GM23338 (cell line): ENCODE results near the gene GNAI3. TPM values are rescaled to one million over a fixed set of nuclear protein-coding genes. Genes with fewer than 3 reads are reported as not detected.

ENCODE experiments used
- ATAC-seq: fragments of 200-7000 bp; cut with Tn5 transposase; 3 replicates; pipeline ENCODE4 v1.9.1; 2020
- DNase-seq: peaks from one replicate; pipeline ENCODE4 v3.0.0-alpha.2; 2015; ENCODE audit warnings: low spot score
- H2AFZ ChIP-seq: fragments of 200-600 bp; sonication (generic); 2 replicates; pipeline ENCODE4 v1.8.0; 2016; ENCODE audit warnings: antibody characterized with exemption, mild to moderate bottlenecking, moderate library complexity
- H3F3A ChIP-seq: fragments of 200-600 bp; sonication (generic); replicated peaks from 2 replicates; pipeline ENCODE4 v1.8.0; 2017; ENCODE audit warnings: antibody characterized with exemption, mixed run types, low read depth
- H3K27ac ChIP-seq: fragments of 200-600 bp; sonication (generic); 2 replicates; pipeline ENCODE4 v1.6.1; 2016; ENCODE audit warnings: low read depth
- H3K27me3 ChIP-seq: fragments of 200-600 bp; sonication (generic); 2 replicates; pipeline ENCODE4 v1.8.0; 2016; ENCODE audit warnings: mild to moderate bottlenecking, mixed run types, moderate library complexity; ENCODE audit not compliant: insufficient read depth
- H3K36me3 ChIP-seq: fragments of 200-600 bp; sonication (generic); 2 replicates; pipeline ENCODE4 v1.8.0; 2016; ENCODE audit warnings: mild to moderate bottlenecking; ENCODE audit not compliant: insufficient read depth
- H3K4me1 ChIP-seq: fragments of 200-600 bp; sonication (generic); 2 replicates; pipeline ENCODE4 v1.8.0; 2016; ENCODE audit warnings: mild to moderate bottlenecking, moderate library complexity; ENCODE audit not compliant: insufficient read depth
- H3K4me2 ChIP-seq: fragments of 200-600 bp; sonication (generic); 2 replicates; pipeline ENCODE4 v1.7.1; 2017; ENCODE audit warnings: mixed run types
- H3K4me3 ChIP-seq: fragments of 200-600 bp; sonication (generic); 2 replicates; pipeline ENCODE4 v1.6.1; 2016; ENCODE audit warnings: mixed run types
- H3K79me2 ChIP-seq: fragments of 200-600 bp; sonication (generic); replicated peaks from 2 replicates; pipeline ENCODE4 v1.8.0; 2017; ENCODE audit warnings: mild to moderate bottlenecking; ENCODE audit not compliant: insufficient read depth
- H3K9me2 ChIP-seq: fragments of 200-600 bp; sonication (generic); 2 replicates; pipeline ENCODE4 v1.8.0; 2017; ENCODE audit not compliant: insufficient read depth
- H4K20me1 ChIP-seq: fragments of 200-600 bp; sonication (generic); replicated peaks from 2 replicates; pipeline ENCODE4 v1.8.0; 2017; ENCODE audit warnings: mild to moderate bottlenecking; ENCODE audit not compliant: insufficient read depth
- H3K27ac Mint-ChIP-seq: 2 replicates; pipeline ENCODE4 v1.8.0; 2020; ENCODE audit warnings: inconsistent platforms, mild to moderate bottlenecking, moderate library complexity, mixed read lengths
- H3K27me3 Mint-ChIP-seq: 3 replicates; pipeline ENCODE4 v1.8.0; 2022; ENCODE audit warnings: low read depth, mild to moderate bottlenecking, moderate library complexity, mixed read lengths, inconsistent platforms; ENCODE audit not compliant: insufficient read depth, poor library complexity
- H3K36me3 Mint-ChIP-seq: 3 replicates; pipeline ENCODE4 v1.8.0; 2021; ENCODE audit warnings: low read depth, mild to moderate bottlenecking, inconsistent platforms, moderate library complexity, mixed read lengths
- H3K4me1 Mint-ChIP-seq: 3 replicates; pipeline ENCODE4 v1.8.0; 2020; ENCODE audit warnings: mild to moderate bottlenecking, inconsistent platforms, mixed read lengths
- H3K4me3 Mint-ChIP-seq: 3 replicates; pipeline ENCODE4 v1.8.0; 2021; ENCODE audit warnings: moderate library complexity, mild to moderate bottlenecking, inconsistent platforms, mixed read lengths
- H3K9me3 Mint-ChIP-seq: 3 replicates; pipeline ENCODE4 v1.8.0; 2020; ENCODE audit warnings: moderate library complexity, mild to moderate bottlenecking, inconsistent platforms, mixed read lengths
- CREB1 ChIP-seq: fragments of 250-450 bp; sonication (Bioruptor Pico); IDR thresholded peaks from 2 replicates; pipeline ENCODE4 v1.5.0; 2020; ENCODE audit warnings: low read depth, mild to moderate bottlenecking, moderate library complexity
- CTCF ChIP-seq, 2 experiments: fragments of 200-600 bp in 1 of 2; sonication (generic) in 1 of 2; conservative IDR thresholded peaks; 2 replicates each; pipeline versions ENCODE4 v1.5.1 to v1.6.1; 2016 to 2017; ENCODE audit warnings: antibody characterized with exemption in 2 of 2, low read depth in 2 of 2, mild to moderate bottlenecking in 2 of 2, moderate library complexity in 1 of 2
- ETS1 ChIP-seq: IDR thresholded peaks from 2 replicates; pipeline ENCODE4 v1.6.1; 2016; ENCODE audit warnings: antibody characterized with exemption
- EZH2 ChIP-seq: fragments of 200-600 bp; sonication (generic); IDR thresholded peaks from one replicate; pipeline ENCODE4 v1.8.0; 2017; ENCODE audit warnings: antibody characterized with exemption, mild to moderate bottlenecking, low read depth; ENCODE audit not compliant: unreplicated experiment
- EZH2phosphoT487 ChIP-seq: fragments of 200-600 bp; sonication (generic); IDR thresholded peaks from one replicate; pipeline ENCODE4 v1.8.1; 2018; ENCODE audit warnings: antibody characterized with exemption; ENCODE audit not compliant: unreplicated experiment
- JUNB ChIP-seq: IDR thresholded peaks from one replicate; pipeline ENCODE4 v1.6.1; 2016; ENCODE audit warnings: antibody characterized with exemption; ENCODE audit not compliant: unreplicated experiment
- NANOG ChIP-seq: IDR thresholded peaks from 2 replicates; pipeline ENCODE4 v1.6.1; 2016; ENCODE audit warnings: antibody characterized with exemption, borderline replicate concordance
- POLR2AphosphoS5 ChIP-seq: IDR thresholded peaks from 2 replicates; pipeline ENCODE4 v1.6.1; 2016; ENCODE audit warnings: antibody characterized with exemption, low read depth
- REST ChIP-seq: IDR thresholded peaks from one replicate; pipeline ENCODE4 v1.6.1; 2018; ENCODE audit warnings: antibody characterized with exemption; ENCODE audit not compliant: unreplicated experiment
- STAT1 ChIP-seq: IDR thresholded peaks from one replicate; pipeline ENCODE4 v1.6.1; 2016; ENCODE audit warnings: antibody characterized with exemption; ENCODE audit not compliant: unreplicated experiment
- ZNF114 ChIP-seq: fragments of 250-450 bp; sonication (Bioruptor Pico); IDR thresholded peaks from 2 replicates; pipeline ENCODE4 v1.5.0; 2020; ENCODE audit warnings: mild to moderate bottlenecking, moderate library complexity
- ZNF331 ChIP-seq: fragments of 250-450 bp; sonication (Bioruptor Pico); IDR thresholded peaks from 2 replicates; pipeline ENCODE4 v1.5.0; 2020; ENCODE audit warnings: low read depth, mild to moderate bottlenecking, moderate library complexity
- polyA plus RNA-seq: library from polyadenylated mRNA; unstranded; fragments of >200 nt; fragmentation: Nextera tagmentation; extraction: Ambion mirVana; gene quantifications from 2 replicates; pipeline ENCODE4 v1.2.1, GENCODE V29; 2016
- total RNA-seq: library from RNA; depleted of rRNA; stranded (reverse); fragments of >200 nt; shearing (Covaris generic); gene quantifications from 2 replicates; pipeline ENCODE4 v1.2.3, GENCODE V29; 2014

GNAI3 gene
- total and polyA plus RNA-seq, 2 experiments from 2014 or later = 4.5 to 10.2 TPM

- TF ChIP-seq REST (no peak), ZNF331 (CRISPR knock-in tag) (no peak), STAT1 (no peak), POLR2AphosphoS5 (no peak), ZNF114 (no peak), CTCF (conservative IDR thresholded peaks at IDR 0.05; ENCODE audit: low read depth in 2 of 2) (no peak), NANOG (no peak), EZH2 (no peak), EZH2phosphoT487 (no peak), ETS1 (no peak), JUNB (no peak), CREB1 (CRISPR knock-in tag) (no peak)
Observed at GRCh38 chr1:109620841-109621286, 72.4 kb downstream of the GNAI3 start (continued).

- no peaks in the 10 kb centered on the region for H3K36me3 ChIP-seq
- Mint-ChIP-seq H3K27me3 (peaks cover 9% of the 10 kb centered on the region), H3K36me3 (no peaks in the 10 kb centered on the region; the same call in 2 of the 3 replicates), H3K27ac (no peak overlapping the region), H3K9me3 (no peaks in the 10 kb centered on the region), H3K4me1 (peaks cover 47% of the 10 kb centered on the region), H3K4me3 (peak overlapping the region; percentile 95)
- H2AFZ ChIP-seq = no peak overlapping the region
- H3K9me2 ChIP-seq = no peaks in the 10 kb centered on the region
- H3F3A ChIP-seq = no peaks in the 10 kb centered on the region
- H3K4me1 ChIP-seq = peaks cover 17% of the 10 kb centered on the region
- H3K27me3 ChIP-seq = no peaks in the 10 kb centered on the region
- ATAC-seq (no peak), DNase-seq (no peak)
- H3K79me2 ChIP-seq = peaks cover 37% of the 10 kb centered on the region
- H4K20me1 ChIP-seq = peaks cover 4% of the 10 kb centered on the region; the same call in 1 of the 2 replicates
- no peak overlapping the region for H3K27ac ChIP-seq
- peak overlapping the region; percentile 99; the same call in 1 of the 2 replicates for H3K4me2 ChIP-seq
- TF ChIP-seq NANOG = no peak
- H3K4me3 ChIP-seq = peak overlapping the region; percentile 97
Observed at GRCh38 chr1:109621379-109622136, 73.1 kb downstream of the GNAI3 start.
